GM23248 (cell line): ENCODE data around the gene TMEM120A. TPM values are rescaled to one million over a fixed set of nuclear protein-coding genes. Genes with fewer than 3 reads are reported as not detected.

Experiments used
- DNase-seq: peaks from one replicate; pipeline ENCODE4 v3.0.0-alpha.2; 2015
- H2AFZ ChIP-seq: fragments of 200-600 bp; sonication (generic); 2 replicates; pipeline ENCODE4 v1.6.1; 2016; ENCODE audit warnings: antibody characterized with exemption
- H3F3A ChIP-seq: fragments of 200-600 bp; sonication (generic); 2 replicates; pipeline ENCODE4 v1.6.1; 2016; ENCODE audit warnings: mild to moderate bottlenecking, antibody characterized with exemption, mixed run types; ENCODE audit not compliant: insufficient read depth
- H3K27ac ChIP-seq: fragments of 200-600 bp; sonication (generic); 2 replicates; pipeline ENCODE4 v1.5.1; 2016; ENCODE audit warnings: mild to moderate bottlenecking
- H3K27me3 ChIP-seq: fragments of 200-600 bp; sonication (generic); replicated peaks from 2 replicates; pipeline ENCODE4 v1.6.1; 2016; ENCODE audit warnings: mild to moderate bottlenecking; ENCODE audit not compliant: insufficient read depth
- H3K36me3 ChIP-seq: fragments of 200-600 bp; sonication (generic); 2 replicates; pipeline ENCODE4 v1.6.1; 2016; ENCODE audit warnings: low read depth, mild to moderate bottlenecking
- H3K4me1 ChIP-seq: fragments of 200-600 bp; sonication (generic); 2 replicates; pipeline ENCODE4 v1.6.1; 2016; ENCODE audit warnings: mild to moderate bottlenecking; ENCODE audit not compliant: insufficient read depth
- H3K4me2 ChIP-seq: fragments of 200-600 bp; sonication (generic); one replicate; pipeline ENCODE4 v1.6.1; 2016; ENCODE audit warnings: mild to moderate bottlenecking; ENCODE audit not compliant: unreplicated experiment
- H3K4me3 ChIP-seq: fragments of 200-600 bp; sonication (generic); 2 replicates; pipeline ENCODE4 v1.5.1; 2016; ENCODE audit warnings: mild to moderate bottlenecking
- H3K79me2 ChIP-seq: fragments of 200-600 bp; sonication (generic); 2 replicates; pipeline ENCODE4 v1.6.1; 2016; ENCODE audit warnings: mild to moderate bottlenecking; ENCODE audit not compliant: insufficient read depth
- H3K9ac ChIP-seq: fragments of 200-600 bp; sonication (generic); 2 replicates; pipeline ENCODE4 v1.6.1; 2016; ENCODE audit warnings: mild to moderate bottlenecking
- H3K9me2 ChIP-seq: fragments of 200-600 bp; sonication (generic); 2 replicates; pipeline ENCODE4 v1.6.1; 2016; ENCODE audit warnings: mixed run types, mild to moderate bottlenecking, moderate library complexity; ENCODE audit not compliant: insufficient read depth
- H3K9me3 ChIP-seq: fragments of 200-600 bp; sonication (generic); one replicate; pipeline ENCODE4 v1.6.1; 2017; ENCODE audit warnings: low read depth
- H4K20me1 ChIP-seq: fragments of 200-600 bp; sonication (generic); 2 replicates; pipeline ENCODE4 v1.6.0; 2016; ENCODE audit not compliant: insufficient read depth
- EZH2 ChIP-seq: fragments of 200-600 bp; sonication (generic); IDR thresholded peaks from 2 replicates; pipeline ENCODE4 v1.6.1; 2018; ENCODE audit warnings: antibody characterized with exemption, mild to moderate bottlenecking; ENCODE audit not compliant: insufficient read depth, poor library complexity, severe bottlenecking
- EZH2phosphoT487 ChIP-seq: fragments of 200-600 bp; sonication (generic); IDR thresholded peaks from 2 replicates; pipeline ENCODE4 v1.6.1; 2018; ENCODE audit warnings: antibody characterized with exemption, moderate library complexity, mild to moderate bottlenecking, low read depth; ENCODE audit not compliant: insufficient read depth
- WGBS, 2 experiments: methylation state at CpG; one replicate each; pipeline ENCODE4 v1.1.6; 2015 to 2017; ENCODE audit warnings: low lambda C conversion rate in 2 of 2, low coverage in 1 of 2; ENCODE audit errors: missing lambda C conversion rate in 2 of 2; 5-methylcytosine and 5-hydroxymethylcytosine counted together
- in situ Hi-C: fragments of 300-500 bp; cut with MboI; formaldehyde crosslinking; loops from 2 replicates; pipeline ENCODE4 v1.15.0; 2020
- polyA plus RNA-seq: library from polyadenylated mRNA; unstranded; fragments of >200 nt; fragmentation: Nextera tagmentation; extraction: Ambion mirVana; gene quantifications from 2 replicates; pipeline ENCODE4 v1.2.1, GENCODE V29; 2016
- total RNA-seq: library from RNA; depleted of rRNA; stranded (reverse); fragments of >200 nt; shearing (Covaris generic); gene quantifications from 2 replicates; pipeline ENCODE4 v1.2.3, GENCODE V29; 2014

TMEM120A gene
- total and polyA plus RNA-seq, 2 experiments from 2014 or later: 25.1 to 46.9 TPM

DNA sequence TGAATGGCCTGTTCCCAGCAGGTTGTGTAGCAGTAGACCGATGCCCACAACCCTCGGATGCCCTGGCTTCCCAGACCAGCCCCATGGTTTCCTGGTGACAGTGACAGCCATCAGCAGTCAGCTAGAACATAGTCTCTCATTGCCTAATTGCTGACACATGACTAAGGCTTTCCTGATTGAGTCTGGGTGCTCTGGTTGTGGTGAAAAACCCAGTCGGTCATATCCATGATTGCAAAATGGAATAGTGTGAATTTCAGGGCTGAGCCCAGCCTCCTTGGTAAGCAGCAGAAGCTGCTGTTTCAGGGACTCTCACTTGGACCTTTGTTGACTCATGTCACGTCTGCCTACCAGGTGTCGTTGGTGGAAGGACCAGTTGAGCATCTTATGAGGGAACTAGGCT, 42.9 kb downstream of the TMEM120A start:
- Histone ChIP-seq H3K4me3 (no peak overlapping the region), H3K79me2 (peaks cover 29% of the 10 kb centered on the region), H3K9me3 (no peaks in the 10 kb centered on the region), H3F3A (no peaks in the 10 kb centered on the region), H3K4me1 (peaks cover 9% of the 10 kb centered on the region), H3K27me3 (no peaks in the 10 kb centered on the region), H3K9me2 (no peaks in the 10 kb centered on the region), H3K4me2 (no peak overlapping the region), H3K9ac (no peak overlapping the region), H4K20me1 (no peaks in the 10 kb centered on the region), H3K27ac (peak overlapping the region; percentile 60), H2AFZ (no peak overlapping the region), H3K36me3 (peaks cover 9% of the 10 kb centered on the region; the same call in 1 of the 2 replicates)
- 7 to 11% methylated on average over 5 of the region's 5 CpGs for WGBS, 2 experiments
- in situ Hi-C loops: no loop called here
- DNase-seq: peak; percentile 91
- TF ChIP-seq EZH2phosphoT487 (no peak), EZH2 (no peak)

DNA sequence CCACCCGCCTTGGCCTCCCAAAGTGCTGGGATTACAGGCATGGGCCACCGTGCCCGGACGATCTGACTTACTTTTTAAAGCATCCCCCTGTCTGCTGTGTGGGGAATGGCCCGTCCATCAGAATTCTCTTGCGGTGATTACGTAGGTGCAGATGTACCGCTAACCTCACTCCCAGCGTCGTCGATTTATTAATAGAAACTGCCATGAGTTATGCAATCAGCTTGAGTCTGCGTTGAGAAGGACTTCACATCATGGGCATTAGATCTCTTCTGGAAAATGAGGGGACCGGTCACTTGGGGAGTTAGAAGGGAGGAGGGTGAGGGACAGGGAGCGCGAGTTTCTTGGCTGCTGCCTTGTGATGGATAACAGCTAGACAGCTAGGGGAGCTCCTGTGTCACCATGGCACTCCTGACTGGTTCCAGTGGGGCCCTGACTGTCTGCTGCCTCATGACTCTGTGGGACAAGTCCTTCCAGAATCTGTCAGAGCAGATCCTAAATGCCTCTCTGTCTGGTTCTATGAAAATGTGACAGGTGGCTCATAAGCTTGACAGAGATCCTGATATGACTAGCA, 44.2 kb downstream of the TMEM120A start:
- Histone ChIP-seq H3K9ac (no peak overlapping the region), H3K9me3 (no peaks in the 10 kb centered on the region), H3K27ac (no peak overlapping the region), H3K79me2 (peaks cover 29% of the 10 kb centered on the region), H3K36me3 (no peaks in the 10 kb centered on the region), H3K4me3 (no peak overlapping the region), H3K27me3 (no peaks in the 10 kb centered on the region), H3K4me2 (no peak overlapping the region), H4K20me1 (no peaks in the 10 kb centered on the region), H3K4me1 (peaks cover 9% of the 10 kb centered on the region), H2AFZ (no peak overlapping the region), H3K9me2 (no peaks in the 10 kb centered on the region), H3F3A (no peaks in the 10 kb centered on the region)
- 93 to 95% methylated on average over 15 of the region's 15 CpGs for WGBS, 2 experiments
- no peak for DNase-seq
- TF ChIP-seq EZH2: no peak
- no peak for TF ChIP-seq EZH2phosphoT487
- in situ Hi-C loops: no loop called here

DNA sequence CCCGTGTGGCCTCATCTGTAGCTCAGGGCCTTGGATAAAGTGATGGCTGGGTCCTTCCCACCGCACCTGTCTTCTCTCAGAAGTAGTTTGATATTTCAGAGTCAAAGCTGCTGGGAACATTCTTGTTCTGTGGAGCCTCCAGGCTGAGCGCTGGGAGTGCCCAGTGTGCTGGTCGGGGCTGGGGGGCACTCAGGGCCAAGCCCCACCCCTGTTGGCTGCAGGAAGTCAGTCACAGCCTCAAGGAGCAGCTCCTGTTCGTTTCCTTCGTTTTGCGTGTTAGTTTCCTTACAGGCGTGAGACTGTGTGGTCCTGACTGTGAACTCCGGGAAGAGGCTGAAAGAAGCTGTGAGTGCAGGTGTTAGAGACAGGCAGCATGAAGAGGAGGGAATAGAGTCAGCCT, 46.2 kb downstream of the TMEM120A start:
- Histone ChIP-seq H3K79me2 (peaks cover 29% of the 10 kb centered on the region), H2AFZ (no peak overlapping the region), H3K9me3 (no peaks in the 10 kb centered on the region), H3K27ac (no peak overlapping the region), H3K27me3 (no peaks in the 10 kb centered on the region), H3K9ac (no peak overlapping the region), H3K36me3 (no peaks in the 10 kb centered on the region), H3K4me3 (no peak overlapping the region), H3K4me2 (no peak overlapping the region), H4K20me1 (no peaks in the 10 kb centered on the region), H3K9me2 (no peaks in the 10 kb centered on the region), H3K4me1 (peaks cover 15% of the 10 kb centered on the region), H3F3A (0 out of 2 replicates have a peak, but pooled peaks cover 4% of the 10 kb centered on the region)
- DNase-seq: no peak
- in situ Hi-C loops: no loop called here
- WGBS, 2 experiments: 34 to 38% methylated on average over 9 of the region's 9 CpGs
- TF ChIP-seq EZH2phosphoT487 (no peak), EZH2 (no peak)

DNA sequence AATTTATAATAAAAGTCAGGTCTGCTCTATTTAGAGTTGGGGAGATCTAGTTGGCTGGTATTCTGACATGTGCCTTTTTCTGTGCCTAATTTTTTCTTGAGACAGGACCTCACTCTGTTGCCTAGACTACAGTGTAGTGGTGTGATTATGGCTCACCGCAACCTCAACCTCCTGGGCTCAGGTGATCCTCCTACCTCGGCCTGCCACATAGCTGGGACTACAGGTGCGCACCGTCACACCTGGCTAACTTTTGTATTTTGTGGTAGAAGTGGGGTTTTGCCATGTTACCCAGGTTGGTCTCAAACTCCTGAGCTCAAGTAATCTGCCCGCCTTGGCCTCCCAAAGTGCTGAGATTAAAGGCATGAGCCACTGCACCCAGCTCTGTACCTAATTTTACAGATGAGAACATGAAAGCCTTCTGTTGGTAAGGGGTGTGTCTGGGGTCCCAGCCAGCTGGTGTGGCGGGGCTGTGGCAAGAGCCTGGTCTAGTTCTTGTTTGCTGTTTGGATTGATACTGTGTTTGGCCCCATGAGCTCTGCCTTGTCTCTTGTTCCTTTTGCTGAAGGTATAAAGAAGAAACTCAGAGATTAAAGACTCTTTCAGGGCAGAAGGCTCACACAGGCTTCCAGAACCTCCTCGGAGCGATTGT, 48.1 kb downstream of the TMEM120A start:
- H3K9me2 ChIP-seq: no peaks in the 10 kb centered on the region
- DNase-seq: no peak
- no peaks in the 10 kb centered on the region for H3K27me3 ChIP-seq
- in situ Hi-C loops: no loop called here
- no peak overlapping the region for H3K4me3 ChIP-seq
- H3K4me1 ChIP-seq: peaks cover 10% of the 10 kb centered on the region
- no peak overlapping the region for H3K4me2 ChIP-seq
- WGBS, 2 experiments: 80 to 83% methylated on average over 8 of the region's 8 CpGs
- no peaks in the 10 kb centered on the region for H4K20me1 ChIP-seq
- H3K27ac ChIP-seq: no peak overlapping the region
- H3K79me2 ChIP-seq: peaks cover 31% of the 10 kb centered on the region
- H3K36me3 ChIP-seq: no peaks in the 10 kb centered on the region
- TF ChIP-seq EZH2: no peak
- H3K9ac ChIP-seq: no peak overlapping the region
- no peaks in the 10 kb centered on the region for H3K9me3 ChIP-seq
- H2AFZ ChIP-seq: no peak overlapping the region
- H3F3A ChIP-seq: 0 out of 2 replicates have a peak, but pooled peaks cover 4% of the 10 kb centered on the region
